ENCODE data around the gene MTARC2. TPM values are rescaled to one million over a fixed set of nuclear protein-coding genes. Genes with fewer than 3 reads are reported as not detected.

The MTARC2 gene
- total and polyA plus RNA-seq, 2 donors (not counting 1 experiment from before 2014, with no cell fraction given): 16.3 to 22.6 TPM

DNA sequence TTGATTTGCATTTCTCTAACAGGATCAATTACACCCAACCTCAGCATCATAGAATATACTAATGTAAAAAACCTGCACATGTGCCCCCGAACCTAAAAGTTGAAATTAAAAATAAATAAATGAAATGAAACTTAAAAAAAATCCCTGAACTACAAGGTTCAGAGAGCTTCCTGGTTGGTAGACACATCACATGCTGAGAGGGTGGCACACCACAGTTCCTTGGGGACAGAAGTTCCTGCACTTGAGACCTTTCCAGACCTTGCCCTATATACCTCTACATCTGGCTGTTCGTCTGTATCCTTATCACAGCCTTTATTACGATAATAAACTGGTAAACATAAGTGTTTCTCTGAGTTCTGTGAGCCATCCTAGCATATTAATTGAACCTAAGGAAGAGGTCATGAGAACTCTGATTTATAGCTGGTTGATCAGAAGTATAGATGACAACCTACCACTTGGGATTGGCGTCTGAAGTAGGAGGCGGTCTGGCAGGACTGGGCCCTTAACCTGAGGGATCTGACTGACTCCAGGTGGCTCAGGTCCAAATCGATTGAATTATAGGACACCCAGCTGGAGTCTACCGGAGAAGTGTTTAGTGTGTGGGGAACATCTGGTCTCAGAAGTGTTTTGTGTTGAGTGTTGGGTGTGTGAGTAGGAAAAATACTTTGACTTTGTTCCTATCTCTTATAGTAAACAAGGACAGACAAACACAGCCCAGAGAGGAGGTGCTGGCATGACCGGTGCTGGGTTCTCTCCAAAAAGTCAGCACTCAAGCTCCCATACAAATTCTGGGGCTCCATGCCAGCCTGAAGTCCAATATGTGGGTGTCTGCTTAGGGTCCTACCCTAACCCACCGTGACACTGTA lies 39.0 kb upstream of the MTARC2 start:
- no peaks in the 10 kb centered on the region for H3K27me3 ChIP-seq (replicated peaks in 1 of 4; ENCODE audit: control extremely low read depth in 1 of 4, control insufficient read depth in 3 of 4, insufficient read depth in 4 of 4, low read length in 3 of 4)
- Mint-ChIP-seq H3K27me3 (no peaks in the 10 kb centered on the region), H3K9me3 (ENCODE audit: insufficient read depth) (peaks cover 4% of the 10 kb centered on the region), H3K4me1 (peaks cover 41% of the 10 kb centered on the region), H3K4me3 (peak overlapping the region; percentile 52), H3K27ac (peak overlapping the region; percentile 21)
- peaks cover 32 to 38% of the 10 kb centered on the region in 2 donors for H3K4me1 ChIP-seq (ENCODE audit: control insufficient read depth in 2 of 2, insufficient read depth in 2 of 2, low read length in 2 of 2)
- peak overlapping the region in 1 of 5 experiments; percentile 27 for H3K4me3 ChIP-seq (ENCODE audit: control extremely low read depth in 1 of 5, extremely low read depth in 1 of 5, insufficient read depth in 1 of 5, low read depth in 2 of 5, low read length in 4 of 5)
- CTCF ChIA-PET: interaction anchor here (1.0 to 1.3 kb wide), 4 partner anchors 16 to 66 kb away, joined by 5 to 7 read pairs (median 5); no protein-coding TSS in a partner anchor
- H3K9me3 ChIP-seq (ENCODE audit: control extremely low read depth in 1 of 3, control insufficient read depth in 2 of 3, insufficient read depth in 1 of 3, low read length in 2 of 3): peaks cover 0 to 9% (median 0%) of the 10 kb centered on the region in 3 donors
- no peak overlapping the region for H2AFZ ChIP-seq (ENCODE audit: insufficient read depth, low read depth, low read length, poor library complexity, severe bottlenecking)
- ATAC-seq (ENCODE audit: low read depth): peak; percentile 65
- TF ChIP-seq EZH2 (IDR thresholded peaks at IDR 0.05; ENCODE audit: borderline replicate concordance, insufficient read depth, low read depth, low read length, poor library complexity, severe bottlenecking) (no peak), CTCF (IDR thresholded peaks at IDR 0.05) (no peak)
- POLR2A ChIA-PET: interaction anchor here (0.7 kb wide), 1 partner anchor 24 kb away, joined by 5 read pairs; no protein-coding TSS in a partner anchor
- DNase-seq: peak; percentile 54
- H3K27ac ChIP-seq (ENCODE audit: low read length in 2 of 2): peak overlapping the region in 1 of 2 donors; percentile 48
- H3K79me2 ChIP-seq (ENCODE audit: control insufficient read depth, insufficient read depth, low read length): no peaks in the 10 kb centered on the region
- no peaks in the 10 kb centered on the region for H4K20me1 ChIP-seq (ENCODE audit: control insufficient read depth, insufficient read depth, low read length, poor library complexity, severe bottlenecking)
- H3K4me2 ChIP-seq (replicated peaks; ENCODE audit: low read depth, low read length, poor library complexity, severe bottlenecking): peak overlapping the region; percentile 57
- 70% methylated on average over 3 of the region's 9 CpGs for WGBS (ENCODE audit: insufficient coverage)
- intact Hi-C loops (cut with micrococcal nuclease): no loop called here
- H3K36me3 ChIP-seq (replicated peaks in 1 of 2; ENCODE audit: control extremely low read depth in 1 of 2, control insufficient read depth in 1 of 2, extremely low read depth in 1 of 2, insufficient read depth in 2 of 2, low read length in 1 of 2): no peaks in the 10 kb centered on the region
- H3K9ac ChIP-seq (ENCODE audit: low read length): peak overlapping the region; percentile 36

DNA sequence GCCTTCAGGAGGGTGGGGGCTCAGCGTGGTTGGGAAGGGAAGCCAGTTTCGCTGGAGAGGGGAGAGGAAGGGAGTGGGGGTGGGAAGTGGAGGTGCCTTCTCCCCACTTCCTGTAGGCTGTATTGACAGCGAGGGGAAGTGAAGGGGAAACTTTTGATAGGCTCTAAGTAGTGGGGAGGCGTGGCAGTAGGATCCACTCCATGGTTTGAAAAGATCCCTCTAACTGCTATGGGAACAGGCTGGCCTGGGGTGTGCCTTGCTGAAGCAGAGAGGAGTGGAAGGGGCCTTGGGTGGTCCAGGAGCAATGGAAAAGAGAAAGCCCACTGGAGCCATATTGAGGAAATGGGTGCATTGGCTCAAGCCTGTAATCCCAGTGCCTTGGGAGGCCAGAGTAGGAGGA lies 37.8 kb upstream of the MTARC2 start:
- Histone ChIP-seq H2AFZ (ENCODE audit: insufficient read depth, low read depth, low read length, poor library complexity, severe bottlenecking) (peak overlapping the region; percentile 54), H3K79me2 (ENCODE audit: control insufficient read depth, insufficient read depth, low read length) (no peaks in the 10 kb centered on the region), H4K20me1 (ENCODE audit: control insufficient read depth, insufficient read depth, low read length, poor library complexity, severe bottlenecking) (no peaks in the 10 kb centered on the region), H3K4me1 (ENCODE audit: control insufficient read depth in 2 of 2, insufficient read depth in 2 of 2, low read length in 2 of 2) (peaks cover 32 to 38% of the 10 kb centered on the region in 2 donors), H3K4me2 (replicated peaks; ENCODE audit: low read depth, low read length, poor library complexity, severe bottlenecking) (peak overlapping the region; percentile 57), H3K4me3 (ENCODE audit: control extremely low read depth in 1 of 5, extremely low read depth in 1 of 5, insufficient read depth in 1 of 5, low read depth in 2 of 5, low read length in 4 of 5) (no peak overlapping the region), H3K9ac (ENCODE audit: low read length) (no peak overlapping the region), H3K27me3 (replicated peaks in 1 of 4; ENCODE audit: control extremely low read depth in 1 of 4, control insufficient read depth in 3 of 4, insufficient read depth in 4 of 4, low read length in 3 of 4) (no peaks in the 10 kb centered on the region), H3K36me3 (replicated peaks in 1 of 2; ENCODE audit: control extremely low read depth in 1 of 2, control insufficient read depth in 1 of 2, extremely low read depth in 1 of 2, insufficient read depth in 2 of 2, low read length in 1 of 2) (no peaks in the 10 kb centered on the region), H3K27ac (ENCODE audit: low read length in 2 of 2) (no peak overlapping the region), H3K9me3 (ENCODE audit: control extremely low read depth in 1 of 3, control insufficient read depth in 2 of 3, insufficient read depth in 1 of 3, low read length in 2 of 3) (peaks cover 0 to 9% (median 4%) of the 10 kb centered on the region in 3 donors)
- peaks cover 6% of the 10 kb centered on the region for H3K9me3 Mint-ChIP-seq (ENCODE audit: insufficient read depth)
- H3K27ac Mint-ChIP-seq: peak overlapping the region; percentile 61
- H3K4me1 Mint-ChIP-seq: peaks cover 41% of the 10 kb centered on the region
- ChIA-PET POLR2A (interaction anchor here (0.6 to 0.7 kb wide), 2 partner anchors 23 to 620 kb away, joined by 5 to 6 read pairs; no protein-coding TSS in a partner anchor), CTCF (interaction anchor here (0.6 to 1.1 kb wide), 4 partner anchors 9 to 492 kb away, joined by 3 to 5 read pairs (median 3); no protein-coding TSS in a partner anchor)
- H3K4me3 Mint-ChIP-seq: peak overlapping the region; percentile 39
- H3K27me3 Mint-ChIP-seq: no peaks in the 10 kb centered on the region
- no peak for TF ChIP-seq EZH2 (IDR thresholded peaks at IDR 0.05; ENCODE audit: borderline replicate concordance, insufficient read depth, low read depth, low read length, poor library complexity, severe bottlenecking)
- no peak for TF ChIP-seq CTCF (IDR thresholded peaks at IDR 0.05)
- DNase-seq (no peak), ATAC-seq (ENCODE audit: low read depth) (no peak)
- intact Hi-C loops (cut with micrococcal nuclease): no loop called here
- WGBS (ENCODE audit: insufficient coverage): 52% methylated on average over 4 of the region's 4 CpGs

Data from B cell (primary cell).